HAP-1 (cell line): ENCODE data around the gene CTDP1.
A peak's percentile ranks its signal among the peaks of the same experiment; 100 is the strongest.

Experiments
- DNase-seq, 2 experiments: peaks; one replicate each; pipeline ENCODE4 v3.0.0-alpha.2; 2016 to 2020; ENCODE audit warnings: low spot score in 2 of 2
- H3K27me3 ChIP-seq: fragments of 250-450 bp; sonication (Bioruptor Pico); 2 replicates; pipeline ENCODE4 v1.5.1; 2020; ENCODE audit warnings: low read depth, mild to moderate bottlenecking, moderate library complexity
- H3K36me3 ChIP-seq: fragments of 250-450 bp; sonication (Bioruptor Pico); replicated peaks from 2 replicates; pipeline ENCODE4 v1.5.1; 2020; ENCODE audit warnings: mild to moderate bottlenecking
- H3K4me1 ChIP-seq: fragments of 250-450 bp; sonication (Bioruptor Pico); 2 replicates; pipeline ENCODE4 v1.5.1; 2020; ENCODE audit warnings: mild to moderate bottlenecking
- H3K4me3 ChIP-seq: fragments of 250-450 bp; sonication (Bioruptor Pico); 2 replicates; pipeline ENCODE4 v1.5.1; 2020; ENCODE audit warnings: mild to moderate bottlenecking, moderate library complexity
- H3K9me3 ChIP-seq: fragments of 250-450 bp; sonication (Bioruptor Pico); 2 replicates; pipeline ENCODE4 v1.5.1; 2020; ENCODE audit warnings: mild to moderate bottlenecking, moderate library complexity
- in situ Hi-C: fragments of 300-500 bp; cut with MboI; formaldehyde crosslinking; loops from 3 replicates; pipeline ENCODE4 v1.14.3; 2020; ENCODE audit warnings: low sequenced_read_pairs, inconsistent platforms, mixed read lengths

CTDP1 gene

DNA sequence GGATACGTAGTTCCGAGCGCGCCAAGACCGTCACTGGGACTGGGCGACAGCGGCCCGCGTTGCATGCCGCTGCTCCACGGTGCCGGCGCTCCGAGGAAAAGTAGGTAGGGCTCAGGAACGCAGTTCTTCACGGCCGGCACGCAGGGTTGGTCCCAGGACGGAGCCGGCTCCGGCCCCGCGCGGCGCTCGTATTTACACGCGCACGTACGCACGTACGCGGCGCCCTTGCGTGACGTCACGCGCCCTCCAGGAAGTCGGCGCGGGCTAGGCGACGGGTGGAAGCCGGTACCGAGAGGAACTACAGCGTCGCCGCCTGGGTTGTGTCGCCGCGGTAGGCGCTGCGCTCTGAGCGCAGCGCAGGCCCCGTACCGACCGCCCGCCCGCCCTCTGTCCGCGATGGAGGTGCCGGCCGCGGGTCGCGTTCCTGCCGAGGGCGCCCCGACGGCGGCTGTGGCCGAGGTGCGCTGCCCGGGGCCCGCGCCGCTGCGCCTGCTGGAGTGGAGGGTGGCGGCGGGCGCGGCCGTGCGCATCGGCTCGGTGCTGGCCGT, at the start of gene CTDP1:
Gene CTDP1, plus strand, starts transcription at position 252 of the 548 bp plus-strand sequence. Its CDS starts 145 bp downstream, at position 397.
- in situ Hi-C loops = no loop called here
- peak; percentile 67 to 87 for DNase-seq
- Histone ChIP-seq H3K27me3 (no peaks in the 10 kb centered on the region), H3K4me3 (peak within 1 kb of the TSS; percentile 96), H3K9me3 (peaks cover 3% of the 10 kb centered on the region), H3K4me1 (peaks cover 6% of the 10 kb centered on the region), H3K36me3 (peaks cover 8% of the 10 kb centered on the region)

DNA sequence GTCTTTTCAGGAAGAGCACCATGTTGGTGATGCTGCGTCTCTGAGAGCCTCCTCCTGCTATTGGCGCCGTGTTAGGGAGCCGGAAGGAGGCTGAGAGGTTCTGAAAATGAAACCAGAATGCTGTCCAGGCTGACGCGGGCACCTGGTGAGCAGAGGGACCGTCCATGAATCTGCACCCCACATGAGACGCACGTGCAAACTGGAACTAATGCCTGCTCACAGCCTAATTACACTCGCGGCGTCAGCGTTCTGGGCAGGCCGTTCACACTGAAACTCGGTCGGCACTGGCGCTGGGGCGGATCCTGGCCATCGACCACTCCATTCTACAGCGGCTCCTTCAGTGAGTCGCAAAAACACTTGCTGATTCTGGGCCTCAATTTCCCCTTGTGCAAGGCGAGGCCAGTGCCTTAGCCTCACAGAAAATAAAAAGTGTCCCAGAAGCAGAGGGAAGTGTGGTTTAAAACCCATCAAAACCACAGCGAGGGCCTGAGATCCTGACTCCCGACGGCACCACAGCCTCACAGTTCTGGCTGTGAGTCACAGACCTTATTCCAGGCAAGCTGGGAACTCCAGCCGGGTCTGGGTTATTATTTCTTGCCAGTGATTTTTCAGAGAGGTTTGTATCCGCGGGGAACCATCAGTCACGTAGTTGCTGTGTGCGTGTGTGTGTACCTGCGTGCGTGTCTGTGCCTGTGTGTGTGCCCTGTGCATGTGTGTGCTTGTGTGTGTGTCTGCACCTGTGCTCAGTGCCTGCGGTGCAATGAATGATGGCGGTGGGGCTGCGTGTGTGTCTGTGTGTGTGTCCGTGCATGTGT, 49.1 kb upstream of the CTDP1 start:
- Histone ChIP-seq H3K27me3 (no peaks in the 10 kb centered on the region), H3K4me3 (no peak overlapping the region), H3K4me1 (no peaks in the 10 kb centered on the region), H3K36me3 (no peaks in the 10 kb centered on the region), H3K9me3 (no peaks in the 10 kb centered on the region)
- DNase-seq = no peak
- in situ Hi-C loops = no loop called here

- Histone ChIP-seq H3K36me3 (no peaks in the 10 kb centered on the region), H3K4me1 (no peaks in the 10 kb centered on the region), H3K4me3 (no peak overlapping the region), H3K27me3 (no peaks in the 10 kb centered on the region), H3K9me3 (no peaks in the 10 kb centered on the region)
- in situ Hi-C loops = no loop called here
- DNase-seq = no peak
These were observed 48.5 kb upstream of the CTDP1 start for GRCh38 chr18:79631096-79631507.

DNA sequence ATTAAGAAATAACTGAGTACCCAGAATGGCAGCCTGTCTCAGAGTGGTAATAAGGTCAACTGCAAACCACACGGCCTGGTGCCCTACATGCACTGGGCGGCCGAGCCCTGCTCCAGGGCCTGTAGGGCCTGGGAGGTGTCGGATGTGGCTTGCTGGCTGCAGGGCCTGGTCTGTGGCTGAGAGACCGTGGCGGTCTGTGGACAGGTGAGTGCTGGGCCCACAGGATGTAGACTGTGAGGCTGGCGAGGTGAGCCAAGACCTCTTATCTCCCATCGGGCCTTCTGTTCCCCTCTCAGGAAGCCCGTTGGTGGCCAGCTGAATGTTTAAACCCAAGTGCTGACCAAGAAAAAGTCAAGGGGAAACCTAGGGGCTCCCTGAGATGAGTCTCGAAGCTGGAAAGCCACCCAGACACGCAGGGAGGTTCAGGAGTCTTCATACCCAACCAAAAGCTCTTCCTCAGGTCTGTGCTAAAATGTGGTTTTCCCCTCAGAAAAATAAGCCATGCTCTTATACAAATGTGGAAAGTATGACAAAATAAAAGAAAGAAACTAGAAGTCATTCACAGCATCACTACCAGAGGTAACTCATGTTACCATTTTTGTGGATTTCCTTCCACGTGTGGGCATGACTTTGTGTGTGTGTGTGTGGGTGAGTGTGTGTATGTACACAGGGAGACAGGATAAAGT, 47.7 kb upstream of the CTDP1 start:
- no peak for DNase-seq
- H3K9me3 ChIP-seq = 0 out of 2 replicates have a peak, but pooled peaks cover under 1% of the 10 kb centered on the region

GRCh38 chr18:79632765-79633164, 46.8 kb upstream of the CTDP1 start:
- in situ Hi-C loops = no loop called here

More for the DNA sequence above, 47.7 kb upstream of the CTDP1 start:
- Histone ChIP-seq H3K4me3 (no peak overlapping the region), H3K4me1 (no peaks in the 10 kb centered on the region), H3K27me3 (no peaks in the 10 kb centered on the region), H3K36me3 (no peaks in the 10 kb centered on the region)
- in situ Hi-C loops = no loop called here

DNA sequence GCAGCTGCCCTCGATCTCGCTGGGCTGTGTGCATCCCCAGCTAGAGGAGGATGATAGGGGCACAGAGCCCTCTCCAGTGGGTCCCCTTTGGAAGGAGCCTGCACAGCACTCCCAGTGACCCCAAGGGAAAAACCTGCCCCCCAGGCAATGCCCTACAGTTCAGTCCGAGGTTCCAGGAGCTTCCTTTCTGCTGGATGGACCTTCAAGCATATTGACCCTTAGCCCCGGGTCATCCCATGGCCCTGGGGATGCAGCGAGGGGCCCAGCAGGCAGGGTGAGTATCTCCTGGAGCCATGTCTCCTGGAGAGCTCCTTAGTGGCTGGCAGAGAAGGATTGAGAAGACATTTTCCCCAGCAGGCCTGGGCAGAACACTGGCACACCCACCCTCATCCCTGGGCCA, 45.4 kb upstream of the CTDP1 start:
- Histone ChIP-seq H3K4me3 (no peak overlapping the region), H3K9me3 (0 out of 2 replicates have a peak, but pooled peaks cover 4% of the 10 kb centered on the region), H3K27me3 (no peaks in the 10 kb centered on the region), H3K4me1 (no peaks in the 10 kb centered on the region), H3K36me3 (no peaks in the 10 kb centered on the region)
- DNase-seq = no peak
- in situ Hi-C loops = no loop called here

More at GRCh38 chr18:79632765-79633164, 46.8 kb upstream of the CTDP1 start:
- no peaks in the 10 kb centered on the region for H3K4me1 ChIP-seq
- H3K9me3 ChIP-seq = 0 out of 2 replicates have a peak, but pooled peaks cover 4% of the 10 kb centered on the region
- H3K36me3 ChIP-seq = no peaks in the 10 kb centered on the region
- no peak overlapping the region for H3K4me3 ChIP-seq
- DNase-seq = no peak
- H3K27me3 ChIP-seq = no peaks in the 10 kb centered on the region

GRCh38 chr18:79634593-79635426, 44.8 kb upstream of the CTDP1 start:
- 0 out of 2 replicates have a peak, but pooled peaks cover 4% of the 10 kb centered on the region for H3K9me3 ChIP-seq
- DNase-seq = no peak
- no peak overlapping the region for H3K4me3 ChIP-seq
- no peaks in the 10 kb centered on the region for H3K27me3 ChIP-seq
- no peaks in the 10 kb centered on the region for H3K36me3 ChIP-seq
- in situ Hi-C loops = no loop called here
- H3K4me1 ChIP-seq = no peaks in the 10 kb centered on the region

- Histone ChIP-seq H3K27me3 (no peaks in the 10 kb centered on the region), H3K4me1 (no peaks in the 10 kb centered on the region), H3K9me3 (0 out of 2 replicates have a peak, but pooled peaks cover 4% of the 10 kb centered on the region), H3K4me3 (no peak overlapping the region), H3K36me3 (no peaks in the 10 kb centered on the region)
- DNase-seq = no peak
- in situ Hi-C loops = no loop called here
These were observed 44.2 kb upstream of the CTDP1 start for GRCh38 chr18:79635427-79635726.

DNA sequence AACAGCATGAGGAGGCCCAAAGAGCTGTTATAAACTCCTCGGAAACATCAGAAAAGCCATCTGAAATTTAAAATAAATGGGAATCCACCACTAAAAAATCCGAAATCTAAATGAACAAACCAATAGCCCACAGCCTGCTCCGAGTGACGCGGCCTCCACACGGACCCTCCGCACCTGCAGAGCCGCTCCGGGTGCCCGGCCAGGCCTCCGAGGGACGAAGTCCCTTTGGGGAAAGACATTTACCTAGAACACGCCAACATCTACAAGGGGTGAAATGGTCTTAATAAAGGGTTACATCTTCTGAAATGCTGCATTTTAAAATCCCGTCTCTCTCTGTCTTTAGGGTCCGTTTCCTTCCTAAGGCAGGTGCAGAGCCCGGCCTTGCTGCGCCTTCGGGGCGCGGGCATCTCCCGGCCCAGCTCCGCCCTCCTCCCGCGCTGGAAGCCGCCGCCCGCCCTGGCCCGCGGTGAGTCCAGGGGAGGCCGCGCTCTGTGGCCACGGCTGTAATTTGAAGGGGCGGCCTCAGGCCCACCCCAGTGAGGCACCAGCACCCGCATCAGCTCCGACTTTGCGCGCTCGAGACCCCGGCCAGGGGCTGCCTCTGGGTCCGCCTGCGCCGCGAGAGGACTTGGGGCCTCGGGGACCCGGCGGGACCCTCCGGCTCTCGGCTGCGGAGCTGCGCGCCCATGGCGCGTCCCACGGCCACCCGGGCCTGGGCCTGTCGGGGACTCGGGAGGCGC, 42.3 kb upstream of the CTDP1 start:
- Histone ChIP-seq H3K4me1 (no peaks in the 10 kb centered on the region), H3K36me3 (no peaks in the 10 kb centered on the region), H3K4me3 (no peak overlapping the region), H3K9me3 (0 out of 2 replicates have a peak, but pooled peaks cover 4% of the 10 kb centered on the region), H3K27me3 (no peaks in the 10 kb centered on the region)
- in situ Hi-C loops = no loop called here
- no peak for DNase-seq

GRCh38 chr18:79637921-79638909, 41.4 kb upstream of the CTDP1 start:
- H3K9me3 ChIP-seq = 0 out of 2 replicates have a peak, but pooled peaks cover 4% of the 10 kb centered on the region
- no peaks in the 10 kb centered on the region for H3K36me3 ChIP-seq
- DNase-seq = no peak
- no peaks in the 10 kb centered on the region for H3K27me3 ChIP-seq
- in situ Hi-C loops = no loop called here
- H3K4me1 ChIP-seq = no peaks in the 10 kb centered on the region
- no peak overlapping the region for H3K4me3 ChIP-seq

GRCh38 chr18:79639072-79639829, 40.4 kb upstream of the CTDP1 start:
- in situ Hi-C loops = no loop called here
- no peak for DNase-seq

More at GRCh38 chr18:79639072-79639829, 40.4 kb upstream of the CTDP1 start:
- no peaks in the 10 kb centered on the region for H3K4me1 ChIP-seq
- H3K9me3 ChIP-seq = 0 out of 2 replicates have a peak, but pooled peaks cover 4% of the 10 kb centered on the region
- H3K27me3 ChIP-seq = no peaks in the 10 kb centered on the region
- H3K36me3 ChIP-seq = no peaks in the 10 kb centered on the region
- H3K4me3 ChIP-seq = no peak overlapping the region
